ENCODE data around the gene ZNF112. TPM values are rescaled to one million over a fixed set of nuclear protein-coding genes. Genes with fewer than 3 reads are reported as not detected.
"Not testable (repeated sequence)": the region's sequence is repeated elsewhere in the genome, so short reads cannot be mapped to it uniquely, and the experiment has no call there.

Gene ZNF112
- total RNA-seq = 8.7 TPM

GRCh38 chr19:44356383-44357111, at the start of gene ZNF112:
Gene ZNF112 (minus strand): TSS chr19:44356680. CDS start chr19:44340539, 16,141 bp downstream.
- DNase-seq (ENCODE audit: low spot score) = peak; percentile 89

GRCh38 chr19:44401139-44402115, 44.9 kb upstream of the ZNF112 start, which contains the start of gene ZNF285:
Gene ZNF285 (minus strand): TSS chr19:44401608. CDS start chr19:44397213, 4,395 bp downstream.
- DNase-seq (ENCODE audit: low spot score) = peak; percentile 91

DNA sequence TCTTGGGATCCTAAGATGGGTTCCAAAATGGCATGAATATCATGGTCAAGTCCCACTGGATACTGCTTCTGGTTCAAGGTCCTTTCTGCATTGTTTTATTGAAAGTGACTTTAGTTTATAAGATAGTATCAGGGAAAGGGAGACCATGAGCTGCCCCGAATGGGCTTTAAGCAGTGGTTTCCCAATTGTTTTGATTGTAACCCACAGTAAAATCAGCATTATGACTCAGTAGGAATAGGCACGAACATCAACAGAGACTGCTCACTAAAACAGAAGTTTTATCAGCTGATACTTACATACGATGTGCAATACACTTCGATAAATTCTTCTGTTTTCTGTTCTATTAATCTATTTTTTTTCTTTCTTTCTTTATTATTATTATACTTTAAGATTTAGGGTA, 32.8 kb upstream of the ZNF112 start:
- DNase-seq (ENCODE audit: low spot score) = not testable (repeated sequence)

DNA sequence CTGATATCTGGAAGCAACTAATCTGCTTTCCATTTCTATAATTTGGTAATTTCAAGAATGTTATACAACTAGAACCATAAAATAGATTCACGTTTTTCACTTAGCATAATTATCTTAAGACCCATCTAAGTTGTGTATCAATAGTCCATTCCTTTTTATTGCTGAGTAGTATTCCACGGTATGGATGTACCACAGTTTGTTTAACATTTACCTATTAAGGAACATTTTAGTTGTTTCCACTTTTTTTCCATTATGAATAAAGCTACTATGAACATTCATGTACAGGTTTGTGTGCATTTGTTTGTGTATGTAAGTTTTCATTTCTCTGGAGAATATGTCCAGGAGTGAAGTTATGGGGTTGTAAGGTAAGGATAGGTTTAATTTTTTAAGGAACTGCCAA, 18.3 kb upstream of the ZNF112 start:
- DNase-seq (ENCODE audit: low spot score) = no peak

GRCh38 chr19:44371815-44372480, 15.5 kb upstream of the ZNF112 start:
- DNase-seq (ENCODE audit: low spot score) = no peak

- DNase-seq (ENCODE audit: low spot score) = no peak
Observed at GRCh38 chr19:44367024-44367423, 10.5 kb upstream of the ZNF112 start.

DNA sequence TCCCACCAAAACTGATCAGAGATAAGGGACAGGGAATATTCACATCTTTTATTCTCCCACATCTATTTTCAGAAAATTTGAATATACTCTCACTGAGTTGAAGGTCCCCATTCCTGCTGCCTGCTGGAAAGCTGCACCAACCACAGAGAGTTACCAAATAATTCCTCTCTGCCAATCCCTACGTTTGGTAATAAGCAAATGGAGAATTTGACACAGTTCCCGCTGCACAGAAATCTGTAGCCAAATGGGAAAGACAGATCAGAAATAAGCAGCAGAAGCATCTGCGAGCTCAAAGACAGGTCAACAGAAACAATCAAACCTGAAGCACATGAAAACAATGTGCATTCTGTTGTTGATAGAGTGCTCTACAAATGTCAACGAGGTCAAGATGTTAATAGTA, 9.9 kb downstream of the ZNF112 start:
- no peak for DNase-seq (ENCODE audit: low spot score)

- no peak for DNase-seq (ENCODE audit: low spot score)
Observed at GRCh38 chr19:44345959-44346358, 10.5 kb downstream of the ZNF112 start.

DNA sequence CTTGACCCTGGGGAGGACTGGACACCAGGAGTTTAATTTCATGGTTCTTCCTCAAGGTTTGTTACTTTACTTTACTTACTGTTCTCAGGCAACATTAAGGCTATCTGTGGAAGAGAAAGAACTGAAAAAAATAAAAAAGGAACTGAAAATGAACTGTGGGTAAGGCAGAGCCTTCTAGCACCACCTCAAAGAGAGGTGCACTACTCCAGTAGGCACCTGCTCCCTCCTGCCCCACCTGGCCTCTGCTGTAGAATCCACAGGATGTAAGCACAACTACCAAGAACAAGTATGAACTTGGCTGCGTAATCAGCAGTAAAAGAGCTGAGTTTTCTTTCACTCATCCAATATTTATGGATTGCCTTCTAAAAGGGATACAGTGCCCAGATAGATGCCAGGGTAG, 12.2 kb downstream of the ZNF112 start:
- DNase-seq (ENCODE audit: low spot score) = no peak

DNA sequence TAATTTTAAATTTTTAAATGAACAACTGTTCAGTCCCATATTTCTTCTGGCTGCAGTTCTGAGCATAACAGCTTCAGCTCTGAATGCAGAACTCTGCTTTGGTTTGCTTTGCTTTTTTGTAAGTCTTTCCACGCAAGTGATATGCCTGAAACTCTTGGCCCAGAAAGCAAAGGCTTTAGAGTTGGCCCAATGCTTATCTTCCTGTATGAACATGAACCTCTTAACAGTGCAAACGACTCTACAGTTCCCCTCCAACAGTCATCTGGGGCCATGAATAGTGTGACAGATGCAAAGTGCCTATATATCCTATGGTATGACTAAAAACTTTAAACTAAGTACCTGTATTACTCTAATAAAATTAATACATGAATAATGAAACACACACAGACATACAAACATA, 14.7 kb downstream of the ZNF112 start:
- DNase-seq (ENCODE audit: low spot score) = no peak

GRCh38 chr19:44334639-44335038, 21.8 kb downstream of the ZNF112 start:
- not testable (repeated sequence) for DNase-seq (ENCODE audit: low spot score)

GRCh38 chr19:44332145-44332544, 24.3 kb downstream of the ZNF112 start:
- DNase-seq (ENCODE audit: low spot score) = no peak

GRCh38 chr19:44315883-44316282, 40.6 kb downstream of the ZNF112 start:
- no peak for DNase-seq (ENCODE audit: low spot score)

- no peak for DNase-seq (ENCODE audit: low spot score)
Observed at GRCh38 chr19:44313231-44313630, 43.2 kb downstream of the ZNF112 start.

GRCh38 chr19:44308011-44308410, 48.5 kb downstream of the ZNF112 start:
- no peak for DNase-seq (ENCODE audit: low spot score)

GRCh38 chr19:44306283-44306682, 50.2 kb downstream of the ZNF112 start:
- DNase-seq (ENCODE audit: low spot score) = no peak

DNA sequence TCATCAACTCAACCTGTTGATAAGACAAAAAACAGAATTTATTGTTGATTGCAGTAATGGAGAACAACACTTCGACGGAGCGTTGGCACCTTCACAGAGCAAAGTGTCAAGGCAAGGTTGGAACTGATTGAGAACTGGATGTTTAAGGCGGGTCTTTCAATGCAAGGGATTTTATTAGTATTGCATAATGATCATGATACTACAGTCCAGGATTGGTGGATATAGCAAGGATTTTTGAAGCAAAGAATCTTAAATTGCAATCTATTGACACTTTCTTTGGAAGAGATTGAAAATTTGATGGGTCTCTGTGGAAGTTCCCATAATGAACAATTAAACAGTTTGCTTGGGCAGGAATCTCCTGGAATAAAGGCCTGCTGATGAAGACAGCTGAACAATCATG, 51.0 kb downstream of the ZNF112 start:
- DNase-seq (ENCODE audit: low spot score) = no peak

DNA sequence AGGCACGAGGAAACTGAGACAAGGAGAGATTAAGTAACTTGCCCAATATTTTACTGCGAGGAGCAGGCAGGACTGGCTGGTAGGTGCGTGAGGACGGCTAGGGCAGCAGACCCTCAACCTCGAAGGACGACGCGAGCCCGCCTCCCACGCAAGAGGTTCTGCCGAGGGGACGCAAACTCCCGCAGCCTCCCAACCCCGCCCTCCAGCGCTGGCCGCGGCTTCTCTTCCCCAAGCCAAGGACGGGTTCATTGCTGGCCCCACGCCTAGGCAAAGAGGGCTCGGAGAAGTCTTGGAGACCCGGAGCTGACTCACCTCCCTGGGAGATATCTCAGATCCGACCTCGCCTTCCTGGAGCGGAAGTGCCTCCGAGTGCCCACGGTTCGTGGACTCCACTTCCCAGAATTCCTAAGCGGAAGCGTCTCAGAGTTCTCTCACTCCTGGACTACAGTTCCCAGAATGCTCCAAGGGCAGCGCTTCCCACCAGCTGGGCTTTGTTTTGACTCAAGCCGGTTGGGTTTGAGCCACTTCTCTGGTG, 51.8 kb downstream of the ZNF112 start, which contains the start of gene ZNF235:
ZNF235 (minus strand) TSS at position 367 of the 535 bp plus-strand sequence. CDS start 1,621 bp downstream, outside the sequence.
- peak; percentile 91 for DNase-seq (ENCODE audit: low spot score)

GRCh38 chr19:44303976-44304568, 52.4 kb downstream of the ZNF112 start:
- no peak for DNase-seq (ENCODE audit: low spot score)

- no peak for DNase-seq (ENCODE audit: low spot score)
Observed at GRCh38 chr19:44303320-44303719, 53.2 kb downstream of the ZNF112 start.

DNA sequence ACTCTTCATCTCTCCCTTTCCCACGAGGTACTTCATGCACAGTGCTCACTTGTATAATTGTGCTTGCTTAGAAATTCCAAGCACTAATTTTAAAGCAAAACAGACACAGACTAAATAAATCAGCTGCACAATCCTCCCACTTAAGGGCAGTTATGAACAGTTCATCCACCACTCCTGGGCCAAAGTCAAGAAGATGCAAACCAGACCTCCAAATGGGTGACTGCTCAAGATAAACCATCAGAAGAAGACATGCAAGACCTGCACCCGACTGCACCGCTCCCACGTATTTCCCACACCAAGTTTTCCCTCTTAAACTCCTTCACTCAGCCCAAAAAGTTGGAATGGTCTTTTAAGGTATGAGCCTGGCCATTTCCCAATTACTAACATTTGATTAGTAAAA, 71.5 kb downstream of the ZNF112 start:
- no peak for DNase-seq (ENCODE audit: low spot score)
